OCI-LY7 (cell line): ENCODE data around the gene LEPROT. TPM values are rescaled to one million over a fixed set of nuclear protein-coding genes. Genes with fewer than 3 reads are reported as not detected.

ENCODE experiments used
- BruUV-seq: library from RNA; stranded (reverse); fragments of 400-500 nt; replicated peaks from 2 replicates; lab custom pipeline; 2021; lab: Mats Ljungman, UMichigan
- CTCF ChIA-PET: fragments of 300-600 bp; sonication (Branson Sonifier 250); formaldehyde crosslinking; loops from one replicate; lab custom pipeline; 2022; ENCODE audit warnings: antibody characterized with exemption; ENCODE audit not compliant: unreplicated experiment; lab: Charles Lee
- POLR2A ChIA-PET: fragments of 300-600 bp; sonication (Branson Sonifier 250); formaldehyde crosslinking; loops from one replicate; lab custom pipeline; 2022; ENCODE audit warnings: antibody characterized with exemption; lab: Charles Lee
- DNase-seq: peaks from one replicate; pipeline ENCODE4 v3.0.0-alpha.2; 2015; ENCODE audit warnings: low spot score
- H2AFZ ChIP-seq: fragments of 200-600 bp; sonication (generic), shearing (Covaris generic); 2 replicates; pipeline ENCODE4 v1.6.1; 2014; ENCODE audit warnings: mild to moderate bottlenecking, antibody characterized with exemption, low read length, moderate library complexity
- H3K27ac ChIP-seq: fragments of 200-600 bp; sonication (generic); 2 replicates; pipeline ENCODE4 v1.5.1; 2014; ENCODE audit warnings: mixed run types, low read depth, mild to moderate bottlenecking, moderate library complexity, low read length, inconsistent platforms; ENCODE audit not compliant: poor library complexity, severe bottlenecking
- H3K36me3 ChIP-seq: fragments of 200-600 bp; sonication (generic); 2 replicates; pipeline ENCODE4 v1.6.1; 2014; ENCODE audit warnings: mild to moderate bottlenecking, antibody characterized with exemption, low read length, moderate library complexity, mixed read lengths; ENCODE audit not compliant: insufficient read depth
- H3K4me1 ChIP-seq: fragments of 200-600 bp; sonication (generic); 2 replicates; pipeline ENCODE4 v1.5.1; 2014; ENCODE audit warnings: mild to moderate bottlenecking, low read length; ENCODE audit not compliant: insufficient read depth, poor library complexity, severe bottlenecking
- H3K4me2 ChIP-seq: fragments of 200-600 bp; sonication (generic); 2 replicates; pipeline ENCODE4 v1.6.1; 2014; ENCODE audit warnings: mild to moderate bottlenecking, low read length
- H3K4me3 ChIP-seq: fragments of 200-600 bp; sonication (generic); 2 replicates; pipeline ENCODE4 v1.5.1; 2014; ENCODE audit warnings: mild to moderate bottlenecking, low read depth, low read length; ENCODE audit not compliant: poor library complexity, severe bottlenecking
- H3K79me2 ChIP-seq: fragments of 200-600 bp; sonication (generic); 2 replicates; pipeline ENCODE4 v1.6.1; 2016; ENCODE audit warnings: low read depth, mild to moderate bottlenecking, low read length, moderate library complexity, mixed read lengths; ENCODE audit not compliant: insufficient read depth
- H3K9me2 ChIP-seq: fragments of 200-600 bp; sonication (generic); 2 replicates; pipeline ENCODE4 v1.6.1; 2016; ENCODE audit warnings: mild to moderate bottlenecking, low read length, mixed read lengths; ENCODE audit not compliant: insufficient read depth
- H3K9me3 ChIP-seq: fragments of 200-600 bp; sonication (generic); 2 replicates; pipeline ENCODE4 v1.6.1; 2014; ENCODE audit warnings: mild to moderate bottlenecking, mixed run types, low read length, mixed read lengths
- H4K20me1 ChIP-seq: fragments of 200-600 bp; sonication (generic); 2 replicates; pipeline ENCODE4 v1.6.1; 2014; ENCODE audit warnings: mild to moderate bottlenecking, antibody characterized with exemption, low read length, moderate library complexity, mixed read lengths; ENCODE audit not compliant: insufficient read depth
- EZH2phosphoT487 ChIP-seq: fragments of 200-600 bp; sonication (generic); IDR thresholded peaks from 2 replicates; pipeline ENCODE4 v1.6.1; 2018; ENCODE audit warnings: low read depth, borderline replicate concordance, mild to moderate bottlenecking, mixed run types, antibody characterized with exemption, low read length, moderate library complexity, mixed read lengths
- intact Hi-C: fragments of 100-400 bp; cut with micrococcal nuclease; formaldehyde crosslinking; loops from one replicate; pipeline ENCODE4 v1.10.0; 2022; ENCODE audit not compliant: unreplicated experiment
- total RNA-seq, 2 experiments: library from RNA; depleted of rRNA in 1 of 2; stranded (reverse); fragments of >200 nt in 1 of 2; shearing (Covaris generic) in 1 of 2; gene quantifications; 2 replicates each; pipeline ENCODE4 v1.2.3, GENCODE V29; 2014 to 2022
- TF ChIP-seq, protein P1 (sequence below): fragments of 200-600 bp; sonication (generic); conservative IDR thresholded peaks from 2 replicates; pipeline ENCODE4 v1.5.1; 2014; ENCODE audit warnings: mild to moderate bottlenecking, antibody characterized with exemption, low read length, moderate library complexity, mixed read lengths

The LEPROT gene
- total RNA-seq, 2 experiments from 2014 or later: 14.5 to 22.7 TPM

DNA sequence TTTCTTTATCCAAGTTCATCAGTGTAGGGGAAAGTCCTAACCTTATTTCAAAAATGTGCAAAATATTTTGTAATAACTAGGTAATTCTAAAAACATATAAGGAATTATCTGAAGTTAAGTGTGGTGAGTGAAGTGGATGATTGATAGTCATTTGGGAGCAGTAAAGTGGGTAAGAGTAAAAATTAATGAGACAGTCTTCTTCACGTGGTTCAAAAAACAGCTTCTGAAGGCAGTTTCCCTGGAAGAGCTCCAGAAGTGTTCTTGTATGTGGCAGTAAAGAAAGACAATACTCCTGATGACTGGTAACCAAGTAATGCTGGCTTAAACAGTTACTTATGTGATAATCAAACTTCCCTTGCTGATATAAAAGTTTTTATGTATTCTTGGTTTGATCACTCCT, 50.3 kb downstream of the LEPROT start:
- no peak overlapping the region for H3K4me3 ChIP-seq
- ChIA-PET CTCF (no interaction called here), POLR2A (no interaction called here)
- TF ChIP-seq EZH2phosphoT487: no peak
- TF ChIP-seq, protein P1, sequence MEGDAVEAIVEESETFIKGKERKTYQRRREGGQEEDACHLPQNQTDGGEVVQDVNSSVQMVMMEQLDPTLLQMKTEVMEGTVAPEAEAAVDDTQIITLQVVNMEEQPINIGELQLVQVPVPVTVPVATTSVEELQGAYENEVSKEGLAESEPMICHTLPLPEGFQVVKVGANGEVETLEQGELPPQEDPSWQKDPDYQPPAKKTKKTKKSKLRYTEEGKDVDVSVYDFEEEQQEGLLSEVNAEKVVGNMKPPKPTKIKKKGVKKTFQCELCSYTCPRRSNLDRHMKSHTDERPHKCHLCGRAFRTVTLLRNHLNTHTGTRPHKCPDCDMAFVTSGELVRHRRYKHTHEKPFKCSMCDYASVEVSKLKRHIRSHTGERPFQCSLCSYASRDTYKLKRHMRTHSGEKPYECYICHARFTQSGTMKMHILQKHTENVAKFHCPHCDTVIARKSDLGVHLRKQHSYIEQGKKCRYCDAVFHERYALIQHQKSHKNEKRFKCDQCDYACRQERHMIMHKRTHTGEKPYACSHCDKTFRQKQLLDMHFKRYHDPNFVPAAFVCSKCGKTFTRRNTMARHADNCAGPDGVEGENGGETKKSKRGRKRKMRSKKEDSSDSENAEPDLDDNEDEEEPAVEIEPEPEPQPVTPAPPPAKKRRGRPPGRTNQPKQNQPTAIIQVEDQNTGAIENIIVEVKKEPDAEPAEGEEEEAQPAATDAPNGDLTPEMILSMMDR: no peak
- no TSS peak for BruUV-seq
- DNase-seq: no peak
- no peaks in the 10 kb centered on the region for H3K4me1 ChIP-seq
- H3K36me3 ChIP-seq: no peaks in the 10 kb centered on the region
- no peaks in the 10 kb centered on the region for H4K20me1 ChIP-seq
- H2AFZ ChIP-seq: no peak overlapping the region
- intact Hi-C loops: no loop called here
- H3K27ac ChIP-seq: no peak overlapping the region
- H3K79me2 ChIP-seq: no peaks in the 10 kb centered on the region
- H3K9me2 ChIP-seq: no peaks in the 10 kb centered on the region
- no peak overlapping the region for H3K4me2 ChIP-seq
- no peaks in the 10 kb centered on the region for H3K9me3 ChIP-seq

- Histone ChIP-seq H2AFZ (no peak overlapping the region), H3K36me3 (no peaks in the 10 kb centered on the region), H3K4me3 (no peak overlapping the region), H3K79me2 (no peaks in the 10 kb centered on the region), H3K9me3 (no peaks in the 10 kb centered on the region), H3K4me2 (no peak overlapping the region), H3K27ac (no peak overlapping the region), H4K20me1 (no peaks in the 10 kb centered on the region), H3K4me1 (no peaks in the 10 kb centered on the region), H3K9me2 (no peaks in the 10 kb centered on the region)
- no peak for DNase-seq
- intact Hi-C loops: no loop called here
- no TSS peak for BruUV-seq
- TF ChIP-seq, protein P1: no peak
- TF ChIP-seq EZH2phosphoT487: no peak
- ChIA-PET CTCF (no interaction called here), POLR2A (no interaction called here)
These were observed 50.9 kb downstream of the LEPROT start for GRCh38 chr1:65471213-65471833.

GRCh38 chr1:65471861-65472332, 51.4 kb downstream of the LEPROT start:
- Histone ChIP-seq H3K79me2 (no peaks in the 10 kb centered on the region), H3K4me1 (no peaks in the 10 kb centered on the region), H4K20me1 (no peaks in the 10 kb centered on the region), H3K36me3 (no peaks in the 10 kb centered on the region), H3K27ac (no peak overlapping the region), H3K9me2 (no peaks in the 10 kb centered on the region), H3K9me3 (no peaks in the 10 kb centered on the region), H2AFZ (no peak overlapping the region), H3K4me2 (no peak overlapping the region), H3K4me3 (no peak overlapping the region)
- DNase-seq: no peak
- TF ChIP-seq EZH2phosphoT487: no peak
- TF ChIP-seq, protein P1: no peak
- no TSS peak for BruUV-seq
- intact Hi-C loops: no loop called here
- POLR2A ChIA-PET: no interaction called here
- CTCF ChIA-PET: no interaction called here
